ENCODE measurements around the gene ST6GALNAC2. TPM values are rescaled to one million over a fixed set of nuclear protein-coding genes. Genes with fewer than 3 reads are reported as not detected.
"Not testable (repeated sequence)": the region's sequence is repeated elsewhere in the genome, so short reads cannot be mapped to it uniquely, and the experiment has no call there.

Gene ST6GALNAC2
- polyA plus RNA-seq, 1 donor (not counting 4 experiments of a cell fraction or from before 2014, with no cell fraction given), result 45.8 TPM

- no peaks in the 10 kb centered on the region for H3K9me3 ChIP-seq (ENCODE audit: control insufficient read depth, low read depth, low read length)
- no peak overlapping the region for H3K9ac ChIP-seq (ENCODE audit: control insufficient read depth, extremely low read depth, insufficient read depth, low read length)
- H3K27me3 ChIP-seq (ENCODE audit: control insufficient read depth, extremely low read depth, insufficient read depth, low read length), result no peaks in the 10 kb centered on the region
- H3K27ac ChIP-seq (ENCODE audit: control insufficient read depth, insufficient read depth, low read length), result peak overlapping the region; percentile 72
- peaks cover 28% of the 10 kb centered on the region for H4K20me1 ChIP-seq (ENCODE audit: control insufficient read depth, extremely low read depth, insufficient read depth, low read length)
- H3K4me3 ChIP-seq (ENCODE audit: control insufficient read depth in 2 of 3, extremely low read depth in 1 of 3, insufficient read depth in 2 of 3, low read depth in 1 of 3, low read length in 3 of 3), result no peak overlapping the region
- H3K4me2 ChIP-seq (ENCODE audit: control insufficient read depth, extremely low read depth, insufficient read depth, low read depth, low read length), result no peak overlapping the region
- FAIRE-seq (no peak), DNase-seq (ENCODE audit: low read depth, low spot score) (no peak)
- H3K4me1 ChIP-seq (ENCODE audit: control insufficient read depth, extremely low read depth, insufficient read depth, low read length), result peaks cover 34% of the 10 kb centered on the region
- H3K36me3 ChIP-seq (ENCODE audit: control insufficient read depth in 2 of 2, extremely low read depth in 1 of 2, insufficient read depth in 2 of 2, low read length in 2 of 2), result peaks cover 11 to 37% of the 10 kb centered on the region in 2 experiments
- dilution Hi-C loops (cut with MboI; ENCODE audit: extremely low pct_ligation_motif_present, low sequenced_read_pairs), result no loop called here
- H3K9me1 ChIP-seq (ENCODE audit: control insufficient read depth, extremely low read depth, insufficient read depth, low read length), result peaks cover 7% of the 10 kb centered on the region
- TF ChIP-seq EZH2 (IDR thresholded peaks at IDR 0.05; ENCODE audit: low read length) (no peak), CTCF (optimal IDR thresholded peaks at IDR 0.05 in 1 of 3, IDR thresholded peaks at IDR 0.05 in 1 of 3, conservative IDR thresholded peaks at IDR 0.05 in 1 of 3; ENCODE audit: extremely low read depth in 1 of 3, insufficient read depth in 2 of 3, low read length in 3 of 3) (peak in 1 of 3 experiments; percentile 8)
- H2AFZ ChIP-seq (ENCODE audit: control insufficient read depth, low read length), result no peak overlapping the region
- H3K79me2 ChIP-seq (ENCODE audit: control insufficient read depth, insufficient read depth, low read length), result peaks cover 18% of the 10 kb centered on the region
Measured at GRCh38 chr17:76565728-76566612, 19.7 kb downstream of the ST6GALNAC2 start.

- Histone ChIP-seq H3K79me2 (ENCODE audit: control insufficient read depth, insufficient read depth, low read length) (peaks cover 26% of the 10 kb centered on the region), H3K36me3 (ENCODE audit: control insufficient read depth in 2 of 2, extremely low read depth in 1 of 2, insufficient read depth in 2 of 2, low read length in 2 of 2) (peaks cover 11 to 45% of the 10 kb centered on the region in 2 experiments), H4K20me1 (ENCODE audit: control insufficient read depth, extremely low read depth, insufficient read depth, low read length) (peaks cover 33% of the 10 kb centered on the region), H3K27ac (ENCODE audit: control insufficient read depth, insufficient read depth, low read length) (peak overlapping the region; percentile 72), H3K4me1 (ENCODE audit: control insufficient read depth, extremely low read depth, insufficient read depth, low read length) (peaks cover 42% of the 10 kb centered on the region)
- H2AFZ ChIP-seq (ENCODE audit: control insufficient read depth, low read length); H3K9me3 ChIP-seq (ENCODE audit: control insufficient read depth, low read depth, low read length); H3K27me3 ChIP-seq (ENCODE audit: control insufficient read depth, extremely low read depth, insufficient read depth, low read length); H3K4me2 ChIP-seq (ENCODE audit: control insufficient read depth, extremely low read depth, insufficient read depth, low read depth, low read length); H3K9ac ChIP-seq (ENCODE audit: control insufficient read depth, extremely low read depth, insufficient read depth, low read length); H3K4me3 ChIP-seq (ENCODE audit: control insufficient read depth in 2 of 3, extremely low read depth in 1 of 3, insufficient read depth in 2 of 3, low read depth in 1 of 3, low read length in 3 of 3); DNase-seq (ENCODE audit: low read depth, low spot score); H3K9me1 ChIP-seq (ENCODE audit: control insufficient read depth, extremely low read depth, insufficient read depth, low read length); dilution Hi-C loops (cut with MboI; ENCODE audit: extremely low pct_ligation_motif_present, low sequenced_read_pairs); FAIRE-seq: not testable (repeated sequence)
Measured at GRCh38 chr17:76564991-76565727, 20.5 kb downstream of the ST6GALNAC2 start.

DNA sequence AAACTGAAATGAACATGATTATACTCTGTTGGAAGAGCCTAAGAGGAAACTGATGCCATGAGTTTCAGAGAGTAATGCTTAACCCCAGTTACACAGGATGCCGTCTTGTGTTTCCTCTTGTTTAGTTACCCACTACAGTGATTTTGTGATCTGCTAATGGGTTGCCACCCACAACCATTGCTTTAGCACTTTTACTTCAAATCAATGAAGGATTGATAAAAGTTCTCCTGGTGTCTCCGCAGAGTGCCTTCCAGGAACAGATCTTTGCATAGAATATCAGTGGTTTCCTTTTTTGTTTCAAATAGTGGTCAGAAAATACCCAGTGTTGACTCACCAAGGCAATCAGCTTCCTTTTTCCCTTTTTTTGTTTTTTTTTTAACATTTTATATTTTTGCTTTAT is 22.3 kb downstream of the ST6GALNAC2 start:
- dilution Hi-C loops (cut with MboI; ENCODE audit: extremely low pct_ligation_motif_present, low sequenced_read_pairs), result not testable (repeated sequence)

More for the DNA sequence above, 22.3 kb downstream of the ST6GALNAC2 start:
- H3K27me3 ChIP-seq (ENCODE audit: control insufficient read depth, extremely low read depth, insufficient read depth, low read length); DNase-seq (ENCODE audit: low read depth, low spot score); H3K9me3 ChIP-seq (ENCODE audit: control insufficient read depth, low read depth, low read length); FAIRE-seq; H3K4me3 ChIP-seq (ENCODE audit: control insufficient read depth in 2 of 3, extremely low read depth in 1 of 3, insufficient read depth in 2 of 3, low read depth in 1 of 3, low read length in 3 of 3); H3K9me1 ChIP-seq (ENCODE audit: control insufficient read depth, extremely low read depth, insufficient read depth, low read length); H2AFZ ChIP-seq (ENCODE audit: control insufficient read depth, low read length): not testable (repeated sequence)
- Histone ChIP-seq H3K79me2 (ENCODE audit: control insufficient read depth, insufficient read depth, low read length) (peaks cover 44% of the 10 kb centered on the region), H4K20me1 (ENCODE audit: control insufficient read depth, extremely low read depth, insufficient read depth, low read length) (peaks cover 37% of the 10 kb centered on the region), H3K27ac (ENCODE audit: control insufficient read depth, insufficient read depth, low read length) (peak overlapping the region; percentile 100), H3K36me3 (ENCODE audit: control insufficient read depth in 2 of 2, extremely low read depth in 1 of 2, insufficient read depth in 2 of 2, low read length in 2 of 2) (peaks cover 12 to 52% of the 10 kb centered on the region in 2 experiments), H3K4me1 (ENCODE audit: control insufficient read depth, extremely low read depth, insufficient read depth, low read length) (peaks cover 52% of the 10 kb centered on the region), H3K9ac (ENCODE audit: control insufficient read depth, extremely low read depth, insufficient read depth, low read length) (peak overlapping the region; percentile 28), H3K4me2 (ENCODE audit: control insufficient read depth, extremely low read depth, insufficient read depth, low read depth, low read length) (peak overlapping the region; percentile 10)
